Hematopoietic multipotent progenitor cell treated with erythropoietin and hydrocortisone succinate and interleukin-3 and kit ligand, for 17 days (in vitro differentiated cells): ENCODE results near the gene NUSAP1.
"Not testable (repeated sequence)": the region's sequence is repeated elsewhere in the genome, so short reads cannot be mapped to it uniquely, and the experiment has no call there.

ENCODE experiments used
- DNase-seq: peaks from one replicate; pipeline ENCODE4 v3.0.0-alpha.2; 2015; ENCODE audit warnings: low spot score

NUSAP1 gene

DNA sequence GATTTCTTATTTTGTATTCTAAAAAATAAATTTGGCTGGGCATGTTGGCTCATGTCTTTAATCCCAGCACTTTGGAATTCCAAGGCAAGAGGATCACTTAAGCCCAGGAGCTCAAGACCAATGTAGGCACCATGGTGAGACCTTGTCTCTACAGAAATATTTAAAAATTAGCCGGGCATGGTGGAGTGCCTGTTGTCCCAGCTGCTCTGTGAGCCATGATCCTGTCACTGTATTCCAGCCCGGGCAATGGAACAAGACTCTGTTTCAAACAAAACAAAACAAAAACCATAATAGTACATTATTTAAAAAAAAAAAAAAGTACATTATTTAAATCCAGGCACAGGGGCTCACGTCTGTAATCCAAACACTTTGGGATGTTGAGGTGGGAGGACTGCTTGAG, 78.8 kb downstream of the NUSAP1 start:
- no peak for DNase-seq

- DNase-seq: no peak
Measured at GRCh38 chr15:41416128-41416741, 83.6 kb downstream of the NUSAP1 start.

GRCh38 chr15:41416742-41417417, 84.2 kb downstream of the NUSAP1 start, which contains the start of gene RTF1:
Gene RTF1 (plus strand): TSS chr15:41417095. CDS start chr15:41417116, 21 bp downstream.
- DNase-seq: peak; percentile 94

GRCh38 chr15:41417418-41418195, 84.9 kb downstream of the NUSAP1 start:
- peak; percentile 27 for DNase-seq

GRCh38 chr15:41423979-41424659, 91.4 kb downstream of the NUSAP1 start:
- DNase-seq: no peak

DNA sequence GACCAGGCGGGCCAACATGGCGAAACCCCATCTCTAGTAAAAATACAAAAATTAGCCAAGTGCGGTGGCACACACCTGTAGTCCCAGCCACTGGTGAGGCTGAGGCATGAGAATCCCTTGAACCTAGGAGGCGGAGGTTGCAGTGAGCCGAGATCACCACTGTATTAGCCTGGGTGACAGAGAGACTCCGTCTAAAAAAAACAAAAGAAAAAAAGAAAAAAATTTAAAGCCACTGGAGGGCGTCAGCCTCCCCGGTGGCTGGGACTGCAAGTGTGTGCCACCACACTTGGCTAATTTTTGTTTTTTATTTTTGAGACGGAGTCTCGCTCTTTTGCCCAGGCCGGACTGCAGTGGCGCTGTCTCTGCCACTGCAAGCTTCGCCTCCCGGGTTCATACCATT, 92.1 kb downstream of the NUSAP1 start:
- DNase-seq: no peak

DNA sequence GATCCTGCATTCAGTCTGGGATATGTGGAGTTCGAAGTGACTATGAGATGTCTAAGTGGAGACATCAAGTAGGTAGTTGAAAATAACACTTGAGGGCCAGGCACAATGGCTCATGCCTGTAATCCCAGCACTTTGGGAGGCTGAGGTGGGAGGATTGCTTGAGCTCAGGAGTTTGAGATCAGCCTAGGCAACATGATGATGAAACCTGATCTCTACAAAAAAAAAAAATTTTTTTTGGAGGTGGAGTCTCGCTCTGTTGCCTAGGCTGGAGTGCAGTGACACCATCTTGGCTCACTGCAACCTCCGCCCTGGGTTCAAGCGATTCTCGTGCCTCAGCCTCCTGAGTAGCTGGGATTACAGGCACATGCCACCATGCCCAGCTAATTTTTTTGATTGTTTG, 93.2 kb downstream of the NUSAP1 start:
- DNase-seq: not testable (repeated sequence)

DNA sequence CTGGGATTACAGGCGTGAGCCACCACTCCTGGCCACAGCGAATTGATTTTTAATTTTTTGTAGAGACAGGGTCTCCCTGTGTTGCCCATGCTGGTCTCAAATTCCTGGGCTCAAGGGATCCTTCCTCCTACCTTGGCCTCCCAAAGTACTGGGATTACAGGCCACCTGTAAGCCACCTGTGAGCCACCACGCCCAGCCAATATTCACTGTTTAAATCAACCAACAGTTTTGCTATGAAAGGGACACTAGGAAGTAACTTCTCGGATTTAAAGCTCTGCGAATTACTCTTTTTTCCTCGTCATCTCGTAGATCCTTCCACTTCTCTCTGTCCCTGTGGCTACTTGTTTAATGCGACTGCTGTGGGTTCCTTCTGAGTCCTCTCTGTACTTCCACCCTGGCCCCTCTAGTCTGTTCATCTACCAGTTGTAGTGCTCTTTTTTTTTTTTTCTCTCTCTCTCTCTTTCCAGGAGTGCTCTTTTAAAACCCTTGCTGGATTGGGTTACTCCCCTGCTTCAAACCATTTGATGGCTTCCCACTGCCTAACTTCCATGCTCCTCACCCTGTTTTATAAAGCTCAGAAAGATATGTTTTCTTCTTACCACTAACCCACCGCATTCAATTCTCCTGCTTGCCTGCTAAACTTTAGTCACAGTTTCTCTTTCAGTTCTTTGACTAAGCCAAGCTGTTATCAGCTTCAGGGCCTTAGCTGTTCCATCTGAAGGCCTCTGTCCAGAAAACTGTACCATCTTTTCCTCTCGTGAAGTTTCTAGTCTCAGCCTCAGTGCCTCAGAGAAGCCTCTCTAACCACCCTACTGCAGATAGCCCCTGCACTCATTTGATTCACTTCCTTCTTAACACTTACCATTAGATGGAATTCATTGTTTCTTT, 96.6 kb downstream of the NUSAP1 start:
- DNase-seq: no peak
